ENCODE data around the gene ADA. TPM values are rescaled to one million over a fixed set of nuclear protein-coding genes. Genes with fewer than 3 reads are reported as not detected.

The ADA gene
- total RNA-seq, 2 donors from 2014 or later, result 6.3 to 16.7 TPM

DNA sequence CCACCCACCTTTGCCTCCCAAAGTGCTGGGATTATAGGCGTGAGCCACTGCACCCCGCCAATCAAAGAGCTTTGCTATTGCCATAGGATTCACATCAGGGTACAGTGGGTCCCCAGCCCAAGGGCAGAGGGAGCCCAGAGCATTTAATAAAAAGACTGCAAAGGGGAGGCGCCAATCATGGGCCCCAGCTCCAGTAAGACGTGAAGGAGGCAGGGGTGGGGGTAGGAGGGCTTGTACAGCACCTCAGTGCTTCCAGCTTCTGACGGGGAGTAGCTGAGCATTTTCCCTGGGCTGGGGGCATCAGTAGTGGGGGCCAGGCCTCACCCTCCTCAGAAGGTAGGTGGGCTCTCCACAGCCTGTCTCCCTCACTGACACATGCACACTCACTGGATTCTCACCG lies 1.5 kb downstream of the ADA start:
- DNase-seq (ENCODE audit: low spot score), result no peak
- Histone ChIP-seq H3K27ac (peak overlapping the region in 1 of 2 donors; percentile 87), H3K9me3 (no peaks in the 10 kb centered on the region), H3K27me3 (no peaks in the 10 kb centered on the region), H3K4me1 (peaks cover 0 to 60% of the 10 kb centered on the region in 2 donors), H3K4me3 (peak overlapping the region; percentile 70 to 85), H3K36me3 (no peaks in the 10 kb centered on the region)
- TF ChIP-seq, protein P1, sequence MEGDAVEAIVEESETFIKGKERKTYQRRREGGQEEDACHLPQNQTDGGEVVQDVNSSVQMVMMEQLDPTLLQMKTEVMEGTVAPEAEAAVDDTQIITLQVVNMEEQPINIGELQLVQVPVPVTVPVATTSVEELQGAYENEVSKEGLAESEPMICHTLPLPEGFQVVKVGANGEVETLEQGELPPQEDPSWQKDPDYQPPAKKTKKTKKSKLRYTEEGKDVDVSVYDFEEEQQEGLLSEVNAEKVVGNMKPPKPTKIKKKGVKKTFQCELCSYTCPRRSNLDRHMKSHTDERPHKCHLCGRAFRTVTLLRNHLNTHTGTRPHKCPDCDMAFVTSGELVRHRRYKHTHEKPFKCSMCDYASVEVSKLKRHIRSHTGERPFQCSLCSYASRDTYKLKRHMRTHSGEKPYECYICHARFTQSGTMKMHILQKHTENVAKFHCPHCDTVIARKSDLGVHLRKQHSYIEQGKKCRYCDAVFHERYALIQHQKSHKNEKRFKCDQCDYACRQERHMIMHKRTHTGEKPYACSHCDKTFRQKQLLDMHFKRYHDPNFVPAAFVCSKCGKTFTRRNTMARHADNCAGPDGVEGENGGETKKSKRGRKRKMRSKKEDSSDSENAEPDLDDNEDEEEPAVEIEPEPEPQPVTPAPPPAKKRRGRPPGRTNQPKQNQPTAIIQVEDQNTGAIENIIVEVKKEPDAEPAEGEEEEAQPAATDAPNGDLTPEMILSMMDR (IDR thresholded peaks at IDR 0.05), result no peak

DNA sequence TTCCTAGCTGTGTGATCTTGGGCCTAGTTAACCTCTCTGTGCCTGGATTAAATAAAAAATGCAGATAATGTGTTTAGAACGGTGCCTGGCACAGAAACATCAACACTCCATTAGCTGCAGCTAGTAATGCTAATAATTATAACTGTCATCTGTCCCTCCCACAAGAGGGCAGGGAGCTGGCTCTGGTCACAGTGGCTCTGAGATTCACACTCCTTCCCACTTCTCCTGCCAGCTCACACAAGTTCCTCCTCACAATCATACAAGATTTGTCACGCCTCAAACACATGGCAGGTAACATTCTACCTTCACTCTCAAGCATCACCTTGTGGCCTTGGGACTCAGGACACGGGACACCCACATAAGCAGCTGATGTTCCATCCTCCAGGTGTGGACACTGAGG lies 2.4 kb downstream of the ADA start:
- no peak overlapping the region for H3K27ac ChIP-seq
- TF ChIP-seq, protein P1 (IDR thresholded peaks at IDR 0.05), result no peak
- no peak overlapping the region for H3K4me3 ChIP-seq

DNA sequence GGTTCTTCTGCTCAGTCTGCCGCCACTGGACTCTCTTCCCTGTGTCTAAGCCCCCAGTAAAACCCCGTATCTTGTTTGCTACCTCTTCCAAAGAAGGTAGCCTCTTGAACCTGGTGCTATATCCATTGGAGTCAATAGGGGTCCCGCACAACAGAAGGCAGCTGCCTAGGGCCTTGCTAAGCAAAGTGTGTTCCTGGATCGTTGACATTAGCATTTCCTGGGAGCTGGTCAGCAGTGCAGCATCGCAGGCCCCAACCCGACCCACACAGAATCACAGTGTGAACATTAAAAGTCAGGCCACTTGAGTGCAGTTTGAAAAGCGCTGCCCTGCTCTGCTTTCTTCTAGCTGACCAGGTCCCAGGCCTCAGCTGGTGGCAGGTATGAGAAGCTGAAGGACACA lies 2.9 kb downstream of the ADA start:
- DNase-seq (ENCODE audit: low spot score), result no peak
- peaks cover 0 to 74% of the 10 kb centered on the region in 2 donors for H3K4me1 ChIP-seq

More for the DNA sequence above, 2.4 kb downstream of the ADA start:
- peaks cover 0 to 68% of the 10 kb centered on the region in 2 donors for H3K4me1 ChIP-seq
- H3K36me3 ChIP-seq, result no peaks in the 10 kb centered on the region
- no peaks in the 10 kb centered on the region for H3K9me3 ChIP-seq
- H3K27me3 ChIP-seq, result no peaks in the 10 kb centered on the region
- no peak for DNase-seq (ENCODE audit: low spot score)

DNA sequence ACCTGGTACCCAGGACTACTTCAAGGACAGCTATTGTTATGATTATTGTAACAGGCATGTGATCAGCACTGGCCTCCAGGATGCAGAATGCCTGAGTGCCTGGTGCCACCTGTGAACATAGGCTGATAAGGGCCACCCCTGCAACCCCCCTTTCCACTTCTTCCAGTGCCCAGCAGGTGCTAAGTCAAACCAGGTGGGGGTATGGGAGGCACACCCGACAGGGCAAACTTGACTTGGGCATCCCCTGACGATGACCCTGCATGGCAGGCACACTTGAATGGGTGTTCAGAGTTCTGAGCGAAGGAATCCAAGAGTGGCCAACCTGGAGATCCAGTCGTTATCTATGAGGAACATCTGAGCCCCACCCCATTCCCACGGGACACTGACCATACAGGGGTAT lies 3.4 kb downstream of the ADA start:
- no peaks in the 10 kb centered on the region for H3K36me3 ChIP-seq
- DNase-seq (ENCODE audit: low spot score), result no peak
- no peak overlapping the region for H3K27ac ChIP-seq
- TF ChIP-seq, protein P1 (IDR thresholded peaks at IDR 0.05), result no peak
- no peak overlapping the region for H3K4me3 ChIP-seq
- peaks cover 0 to 76% of the 10 kb centered on the region in 2 donors for H3K4me1 ChIP-seq
- no peaks in the 10 kb centered on the region for H3K9me3 ChIP-seq
- H3K27me3 ChIP-seq, result no peaks in the 10 kb centered on the region

More for the DNA sequence above, 2.9 kb downstream of the ADA start:
- TF ChIP-seq, protein P1 (IDR thresholded peaks at IDR 0.05), result no peak
- H3K4me3 ChIP-seq, result no peak overlapping the region
- H3K36me3 ChIP-seq, result no peaks in the 10 kb centered on the region
- no peaks in the 10 kb centered on the region for H3K27me3 ChIP-seq
- H3K27ac ChIP-seq, result no peak overlapping the region
- H3K9me3 ChIP-seq, result no peaks in the 10 kb centered on the region

DNA sequence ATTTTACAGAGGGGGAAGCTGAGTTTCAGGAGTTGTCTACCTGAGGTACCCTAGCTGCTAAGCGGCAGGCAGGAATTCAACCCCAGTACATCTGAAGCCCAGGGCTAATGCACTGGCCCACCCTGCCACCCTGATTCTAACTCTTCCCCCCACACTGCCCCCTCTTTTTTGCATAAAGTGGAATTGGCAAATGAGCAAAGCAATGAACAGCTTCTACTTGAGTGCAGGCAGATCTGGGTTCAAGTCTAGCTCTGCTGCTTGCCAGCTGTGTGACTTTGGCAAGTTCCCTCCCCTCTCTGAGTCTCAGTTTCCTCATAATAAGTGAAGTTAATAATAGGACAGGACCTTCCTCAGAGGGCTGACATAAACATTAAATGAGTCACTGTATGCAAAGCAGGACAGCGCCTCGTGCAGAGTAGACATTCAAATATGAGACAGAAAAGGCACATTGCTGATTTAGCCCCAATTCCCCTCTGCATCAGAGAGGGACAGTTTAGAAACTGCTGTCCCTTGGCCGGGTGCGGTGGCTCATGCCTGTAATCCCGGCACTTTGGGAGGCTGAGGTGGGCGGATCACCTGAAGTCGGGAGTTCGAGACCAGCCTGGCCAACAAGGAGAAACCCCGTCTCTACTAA lies 4.7 kb downstream of the ADA start:
- DNase-seq (ENCODE audit: low spot score), result no peak
- H3K27ac ChIP-seq, result peak overlapping the region; percentile 45 to 48
- H3K36me3 ChIP-seq, result no peaks in the 10 kb centered on the region
- no peak overlapping the region for H3K4me3 ChIP-seq
- no peaks in the 10 kb centered on the region for H3K27me3 ChIP-seq
- TF ChIP-seq, protein P1 (IDR thresholded peaks at IDR 0.05), result no peak
- H3K4me1 ChIP-seq, result peaks cover 3 to 85% of the 10 kb centered on the region in 2 donors
- H3K9me3 ChIP-seq, result no peaks in the 10 kb centered on the region
